ENCODE data around the gene SLIT3.

GRCh38 chr5:169248996-169249395 lies 51.9 kb downstream of the SLIT3 start:
- TF ChIP-seq CHD1 (IDR thresholded peaks at IDR 0.05; ENCODE audit: low read length) (no peak), EP300 (IDR thresholded peaks at IDR 0.05; ENCODE audit: low read length) (no peak), JUND (IDR thresholded peaks at IDR 0.05; ENCODE audit: borderline replicate concordance, low read depth, low read length) (no peak), JUND (tag; IDR thresholded peaks at IDR 0.05; ENCODE audit: borderline replicate concordance, low read depth, low read length) (no peak), CTCF (IDR thresholded peaks at IDR 0.05 in 2 of 3, conservative IDR thresholded peaks at IDR 0.05 in 1 of 3; ENCODE audit: insufficient read depth in 2 of 3, low read depth in 1 of 3, low read length in 3 of 3) (no peak), SP2 (IDR thresholded peaks at IDR 0.05; ENCODE audit: extremely low read depth, low read depth, low read length, poor library complexity, severe bottlenecking) (no peak), ZNF354B (CRISPR knock-in tag; IDR thresholded peaks at IDR 0.05) (no peak)
